ENCODE results near the gene ENGASE. TPM values are rescaled to one million over a fixed set of nuclear protein-coding genes. Genes with fewer than 3 reads are reported as not detected.

Gene ENGASE
- total RNA-seq, 1 donor from 2014 or later, result 38.4 TPM

DNA sequence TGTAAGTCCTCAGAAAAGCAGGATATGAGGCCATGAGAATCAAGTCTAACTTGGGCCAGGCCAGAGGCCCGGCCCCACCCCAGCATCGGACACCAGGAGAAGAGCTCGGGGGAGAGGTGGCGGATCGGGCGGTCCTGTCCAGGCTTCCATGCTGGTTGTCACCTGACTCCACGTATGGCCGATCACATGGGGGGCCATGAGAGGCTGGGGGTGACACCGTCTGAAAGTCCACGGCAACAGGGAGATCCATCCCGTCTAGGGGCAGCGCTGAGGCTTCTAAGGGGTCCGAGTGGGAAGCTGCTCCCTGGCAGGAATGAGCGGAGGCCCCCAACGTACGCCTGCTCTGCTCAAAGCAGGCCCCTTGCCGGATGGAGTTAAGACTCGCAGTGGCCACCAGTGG is 25.8 kb downstream of the ENGASE start:
- Mint-ChIP-seq H3K4me1 (ENCODE audit: unreplicated experiment) (no peaks in the 10 kb centered on the region), H3K36me3 (ENCODE audit: unreplicated experiment) (no peaks in the 10 kb centered on the region), H3K27ac (ENCODE audit: unreplicated experiment) (no peak overlapping the region), H3K4me3 (ENCODE audit: unreplicated experiment) (no peak overlapping the region), H3K27me3 (ENCODE audit: unreplicated experiment) (peaks cover 19% of the 10 kb centered on the region), H3K9me3 (ENCODE audit: unreplicated experiment) (no peaks in the 10 kb centered on the region)
- TF ChIP-seq, protein P1, sequence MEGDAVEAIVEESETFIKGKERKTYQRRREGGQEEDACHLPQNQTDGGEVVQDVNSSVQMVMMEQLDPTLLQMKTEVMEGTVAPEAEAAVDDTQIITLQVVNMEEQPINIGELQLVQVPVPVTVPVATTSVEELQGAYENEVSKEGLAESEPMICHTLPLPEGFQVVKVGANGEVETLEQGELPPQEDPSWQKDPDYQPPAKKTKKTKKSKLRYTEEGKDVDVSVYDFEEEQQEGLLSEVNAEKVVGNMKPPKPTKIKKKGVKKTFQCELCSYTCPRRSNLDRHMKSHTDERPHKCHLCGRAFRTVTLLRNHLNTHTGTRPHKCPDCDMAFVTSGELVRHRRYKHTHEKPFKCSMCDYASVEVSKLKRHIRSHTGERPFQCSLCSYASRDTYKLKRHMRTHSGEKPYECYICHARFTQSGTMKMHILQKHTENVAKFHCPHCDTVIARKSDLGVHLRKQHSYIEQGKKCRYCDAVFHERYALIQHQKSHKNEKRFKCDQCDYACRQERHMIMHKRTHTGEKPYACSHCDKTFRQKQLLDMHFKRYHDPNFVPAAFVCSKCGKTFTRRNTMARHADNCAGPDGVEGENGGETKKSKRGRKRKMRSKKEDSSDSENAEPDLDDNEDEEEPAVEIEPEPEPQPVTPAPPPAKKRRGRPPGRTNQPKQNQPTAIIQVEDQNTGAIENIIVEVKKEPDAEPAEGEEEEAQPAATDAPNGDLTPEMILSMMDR (IDR thresholded peaks at IDR 0.05), result no peak
- DNase-seq (ENCODE audit: extremely low spot score, unreplicated experiment), result no peak

DNA sequence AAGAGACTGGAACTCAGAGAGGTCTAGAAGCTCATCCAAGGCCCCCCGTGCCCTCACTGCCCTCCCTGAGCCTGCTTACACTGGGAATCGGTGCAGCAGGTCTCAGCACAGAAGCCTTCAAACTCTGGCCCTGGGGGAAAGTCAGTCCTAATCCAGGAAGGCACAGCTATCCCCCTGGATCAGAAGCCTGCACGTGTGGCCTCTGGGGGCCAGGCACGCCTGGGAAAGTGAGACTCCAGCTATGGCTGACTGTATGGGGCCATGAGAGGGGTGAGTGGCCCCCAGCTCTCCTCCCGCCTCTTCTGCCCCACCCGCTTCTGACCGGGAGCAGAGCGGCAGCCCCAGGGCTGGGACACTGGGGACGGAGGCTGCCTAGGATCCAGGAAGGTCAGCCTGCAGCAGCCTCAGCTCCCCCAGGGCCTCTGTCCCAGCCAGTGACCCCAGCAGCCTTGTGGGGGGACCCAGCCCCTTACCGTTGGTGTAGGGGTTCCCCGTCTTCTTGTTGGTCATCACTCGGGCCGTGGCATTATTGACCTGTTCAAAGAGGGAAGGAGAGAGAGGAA is 26.6 kb downstream of the ENGASE start:
- Mint-ChIP-seq H3K36me3 (ENCODE audit: unreplicated experiment) (no peaks in the 10 kb centered on the region), H3K4me3 (ENCODE audit: unreplicated experiment) (no peak overlapping the region), H3K4me1 (ENCODE audit: unreplicated experiment) (no peaks in the 10 kb centered on the region), H3K27me3 (ENCODE audit: unreplicated experiment) (peaks cover 19% of the 10 kb centered on the region), H3K27ac (ENCODE audit: unreplicated experiment) (no peak overlapping the region), H3K9me3 (ENCODE audit: unreplicated experiment) (no peaks in the 10 kb centered on the region)
- TF ChIP-seq, protein P1 (IDR thresholded peaks at IDR 0.05), result no peak
- DNase-seq (ENCODE audit: extremely low spot score, unreplicated experiment), result no peak

DNA sequence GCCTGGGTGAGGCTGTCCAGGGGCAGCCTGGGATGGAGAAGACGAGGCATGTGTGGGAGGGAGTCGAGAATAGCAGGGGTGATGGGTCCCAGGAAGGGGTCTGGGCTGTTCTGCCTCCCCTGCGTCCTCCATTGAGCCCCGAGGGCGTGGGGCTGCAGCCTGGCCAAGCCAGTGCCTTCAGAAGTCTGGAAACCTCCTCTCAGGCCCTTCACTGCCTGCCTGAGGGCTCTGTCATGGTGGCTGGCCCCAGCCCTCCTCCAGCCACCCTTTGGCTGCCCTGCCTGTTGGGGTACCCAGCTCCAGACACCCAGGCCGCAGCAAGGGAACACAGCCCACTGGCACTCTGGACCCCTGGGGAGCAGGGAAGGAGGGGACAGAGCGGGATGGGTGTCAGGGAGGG is 27.6 kb downstream of the ENGASE start:
- no peaks in the 10 kb centered on the region for H3K9me3 Mint-ChIP-seq (ENCODE audit: unreplicated experiment)
- TF ChIP-seq, protein P1 (IDR thresholded peaks at IDR 0.05), result no peak
- H3K27ac Mint-ChIP-seq (ENCODE audit: unreplicated experiment), result no peak overlapping the region
- no peak for DNase-seq (ENCODE audit: extremely low spot score, unreplicated experiment)
- H3K27me3 Mint-ChIP-seq (ENCODE audit: unreplicated experiment), result peaks cover 19% of the 10 kb centered on the region
- no peak overlapping the region for H3K4me3 Mint-ChIP-seq (ENCODE audit: unreplicated experiment)
- no peaks in the 10 kb centered on the region for H3K4me1 Mint-ChIP-seq (ENCODE audit: unreplicated experiment)
- H3K36me3 Mint-ChIP-seq (ENCODE audit: unreplicated experiment), result no peaks in the 10 kb centered on the region

DNA sequence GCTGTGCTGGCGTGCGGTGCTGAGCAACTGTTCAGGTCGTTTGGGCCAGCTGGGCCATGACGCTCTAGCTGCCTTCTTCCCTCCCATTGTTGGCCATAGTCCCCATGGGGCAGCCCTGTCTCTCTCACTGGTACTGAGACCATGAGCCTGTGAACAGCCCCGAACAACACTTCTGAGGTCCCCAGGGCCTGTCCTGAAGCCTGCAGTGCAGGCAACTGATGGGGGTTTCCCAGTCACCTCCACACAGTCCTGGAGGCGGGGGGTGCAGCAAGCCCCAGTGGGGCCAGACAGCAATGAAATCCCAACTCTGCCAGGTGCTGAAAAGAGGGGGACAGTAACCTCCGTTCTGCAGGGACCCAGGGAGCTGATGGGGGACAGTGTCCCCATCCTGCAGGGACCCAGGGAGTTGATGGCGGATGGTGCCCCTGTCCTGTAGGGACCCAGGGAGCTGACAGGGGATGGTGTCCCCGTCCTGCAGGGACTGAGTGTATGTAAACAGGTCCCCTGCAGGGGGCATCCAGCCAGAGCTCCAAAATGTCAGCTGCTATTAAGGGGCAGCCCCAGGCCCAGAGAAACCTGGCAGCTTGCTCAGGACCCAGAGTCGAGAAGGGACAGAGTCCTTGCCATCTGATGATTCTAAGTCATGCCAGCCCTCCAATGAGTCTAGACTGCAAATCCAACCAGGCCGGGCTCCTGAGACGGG is 30.4 kb downstream of the ENGASE start:
- Mint-ChIP-seq H3K4me3 (ENCODE audit: unreplicated experiment) (no peak overlapping the region), H3K9me3 (ENCODE audit: unreplicated experiment) (no peaks in the 10 kb centered on the region), H3K4me1 (ENCODE audit: unreplicated experiment) (no peaks in the 10 kb centered on the region), H3K27ac (ENCODE audit: unreplicated experiment) (no peak overlapping the region), H3K36me3 (ENCODE audit: unreplicated experiment) (no peaks in the 10 kb centered on the region), H3K27me3 (ENCODE audit: unreplicated experiment) (peaks cover 3% of the 10 kb centered on the region)
- TF ChIP-seq, protein P1 (IDR thresholded peaks at IDR 0.05), result no peak
- no peak for DNase-seq (ENCODE audit: extremely low spot score, unreplicated experiment)

DNA sequence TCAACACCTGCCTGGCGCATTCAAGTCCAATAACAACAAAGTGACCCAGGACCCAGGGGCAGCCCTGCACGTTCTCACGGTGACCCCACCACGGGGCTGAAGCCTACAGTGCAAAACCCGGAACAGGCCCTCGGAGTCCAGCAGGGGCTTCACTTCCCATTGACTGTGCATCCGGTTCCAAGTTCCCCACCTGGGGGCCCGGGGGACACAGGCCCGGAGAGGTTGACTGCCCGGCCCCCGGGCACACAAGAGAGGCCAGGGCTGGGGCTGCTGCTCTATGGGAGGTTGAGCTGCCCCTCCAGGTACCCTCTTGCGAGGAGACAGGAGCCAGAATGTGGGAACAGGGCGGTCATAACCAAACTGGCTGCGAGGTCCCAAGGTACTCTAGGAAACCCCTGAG is 31.3 kb downstream of the ENGASE start:
- peaks cover 9% of the 10 kb centered on the region for H3K27me3 Mint-ChIP-seq (ENCODE audit: unreplicated experiment)
- H3K36me3 Mint-ChIP-seq (ENCODE audit: unreplicated experiment), result no peaks in the 10 kb centered on the region
- no peaks in the 10 kb centered on the region for H3K9me3 Mint-ChIP-seq (ENCODE audit: unreplicated experiment)
- H3K4me3 Mint-ChIP-seq (ENCODE audit: unreplicated experiment), result no peak overlapping the region
- H3K4me1 Mint-ChIP-seq (ENCODE audit: unreplicated experiment), result no peaks in the 10 kb centered on the region
- no peak overlapping the region for H3K27ac Mint-ChIP-seq (ENCODE audit: unreplicated experiment)
- TF ChIP-seq, protein P1 (IDR thresholded peaks at IDR 0.05), result no peak
- DNase-seq (ENCODE audit: extremely low spot score, unreplicated experiment), result no peak
